ENCODE data around the gene TSC2.

The TSC2 gene

DNA sequence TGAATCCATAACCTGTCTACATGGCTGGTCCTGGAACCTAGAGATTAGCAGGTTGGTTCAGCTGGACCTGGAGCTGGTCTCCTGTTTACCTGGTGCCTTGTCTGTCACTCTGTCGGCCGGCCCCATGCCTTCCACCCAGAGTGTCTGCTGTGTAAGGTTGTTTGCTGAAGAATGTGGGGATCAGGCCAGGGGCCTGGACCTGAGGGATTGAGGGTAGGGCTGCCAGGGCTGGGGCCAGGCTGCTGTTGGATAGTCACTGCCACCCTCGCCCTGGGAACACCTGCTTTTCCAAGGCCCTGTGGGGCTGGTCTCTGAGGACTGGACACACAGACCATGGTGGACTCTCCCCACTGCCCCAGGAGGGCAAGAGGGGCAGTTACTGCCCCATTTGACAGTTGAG, 19.6 kb upstream of the TSC2 start:
- TF ChIP-seq ZFX (IDR thresholded peaks at IDR 0.05) = no peak
- TF ChIP-seq, protein P1, sequence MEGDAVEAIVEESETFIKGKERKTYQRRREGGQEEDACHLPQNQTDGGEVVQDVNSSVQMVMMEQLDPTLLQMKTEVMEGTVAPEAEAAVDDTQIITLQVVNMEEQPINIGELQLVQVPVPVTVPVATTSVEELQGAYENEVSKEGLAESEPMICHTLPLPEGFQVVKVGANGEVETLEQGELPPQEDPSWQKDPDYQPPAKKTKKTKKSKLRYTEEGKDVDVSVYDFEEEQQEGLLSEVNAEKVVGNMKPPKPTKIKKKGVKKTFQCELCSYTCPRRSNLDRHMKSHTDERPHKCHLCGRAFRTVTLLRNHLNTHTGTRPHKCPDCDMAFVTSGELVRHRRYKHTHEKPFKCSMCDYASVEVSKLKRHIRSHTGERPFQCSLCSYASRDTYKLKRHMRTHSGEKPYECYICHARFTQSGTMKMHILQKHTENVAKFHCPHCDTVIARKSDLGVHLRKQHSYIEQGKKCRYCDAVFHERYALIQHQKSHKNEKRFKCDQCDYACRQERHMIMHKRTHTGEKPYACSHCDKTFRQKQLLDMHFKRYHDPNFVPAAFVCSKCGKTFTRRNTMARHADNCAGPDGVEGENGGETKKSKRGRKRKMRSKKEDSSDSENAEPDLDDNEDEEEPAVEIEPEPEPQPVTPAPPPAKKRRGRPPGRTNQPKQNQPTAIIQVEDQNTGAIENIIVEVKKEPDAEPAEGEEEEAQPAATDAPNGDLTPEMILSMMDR (conservative IDR thresholded peaks at IDR 0.05) = no peak
- peak overlapping the region; percentile 97 for H3K27ac ChIP-seq

DNA sequence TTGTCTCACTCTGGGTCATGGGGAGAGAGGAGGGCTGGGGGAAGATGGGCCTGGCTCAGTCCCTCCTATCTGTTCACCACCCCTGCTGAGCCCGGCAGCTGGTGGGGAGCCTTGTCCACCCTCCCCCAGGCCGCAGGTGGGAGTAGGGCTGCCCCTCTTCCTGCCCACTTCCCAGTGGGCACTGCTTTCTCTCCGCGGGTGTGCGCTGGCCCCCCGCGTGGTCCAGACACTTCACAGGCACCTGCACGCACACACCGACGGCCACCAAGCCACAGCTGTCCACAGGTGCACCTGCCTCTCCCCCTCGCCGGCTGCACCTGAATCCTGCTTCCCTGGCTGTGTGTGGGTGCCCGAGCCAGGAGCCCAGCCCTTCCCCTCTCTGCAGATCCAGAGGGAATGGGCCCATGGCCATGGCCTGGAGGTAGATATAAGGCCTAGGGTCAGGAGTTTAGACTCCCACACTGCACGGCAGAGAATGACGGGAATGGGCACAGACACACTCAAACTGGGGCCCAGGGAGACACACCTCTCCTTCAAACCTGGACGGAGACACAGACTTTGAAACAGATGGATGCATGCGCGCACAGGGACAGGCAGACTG, 19.1 kb upstream of the TSC2 start:
- TF ChIP-seq, protein P1 (conservative IDR thresholded peaks at IDR 0.05) = no peak
- no peak for TF ChIP-seq ZFX (IDR thresholded peaks at IDR 0.05)

GRCh38 chr16:2029350-2029749, 18.4 kb upstream of the TSC2 start:
- TF ChIP-seq, protein P1 (conservative IDR thresholded peaks at IDR 0.05) = no peak
- TF ChIP-seq ZFX (IDR thresholded peaks at IDR 0.05) = no peak
- no peak overlapping the region; the same call in 1 of the 2 replicates for H3K27ac ChIP-seq

More for the DNA sequence above, 19.1 kb upstream of the TSC2 start:
- H3K27ac ChIP-seq = peak overlapping the region; percentile 97; the same call in 1 of the 2 replicates

GRCh38 chr16:2030036-2030435, 17.7 kb upstream of the TSC2 start:
- H3K27ac ChIP-seq = no peak overlapping the region
- no peak for TF ChIP-seq ZFX (IDR thresholded peaks at IDR 0.05)
- TF ChIP-seq, protein P1 (conservative IDR thresholded peaks at IDR 0.05) = no peak

DNA sequence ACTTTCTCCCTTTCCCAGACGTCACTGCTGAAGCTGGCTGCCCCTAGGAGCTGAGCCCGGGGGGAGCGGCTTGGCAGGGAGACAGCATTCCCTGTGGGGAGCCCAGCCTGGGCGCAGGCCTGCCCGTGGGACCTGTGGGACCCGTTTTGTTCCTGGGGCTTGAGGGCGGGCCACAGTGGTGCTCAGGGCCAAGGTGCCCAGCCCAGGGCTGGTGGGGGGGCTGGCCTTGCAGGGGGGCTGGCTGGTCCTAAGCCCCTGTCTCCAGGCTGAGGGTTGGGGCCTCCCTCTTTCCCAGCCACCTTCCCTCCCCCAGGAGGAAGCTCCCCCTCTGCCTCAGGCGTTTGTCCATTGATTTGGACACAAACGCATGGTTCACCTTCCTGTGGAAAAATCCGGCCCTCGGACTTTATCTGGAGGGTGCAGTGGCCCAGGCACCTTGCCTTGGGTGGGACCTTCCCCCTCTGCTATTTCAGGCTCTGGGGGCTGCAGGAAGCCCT, 16.7 kb upstream of the TSC2 start:
- no peak for TF ChIP-seq ZFX (IDR thresholded peaks at IDR 0.05)
- TF ChIP-seq, protein P1 (conservative IDR thresholded peaks at IDR 0.05) = no peak
- no peak overlapping the region for H3K27ac ChIP-seq

DNA sequence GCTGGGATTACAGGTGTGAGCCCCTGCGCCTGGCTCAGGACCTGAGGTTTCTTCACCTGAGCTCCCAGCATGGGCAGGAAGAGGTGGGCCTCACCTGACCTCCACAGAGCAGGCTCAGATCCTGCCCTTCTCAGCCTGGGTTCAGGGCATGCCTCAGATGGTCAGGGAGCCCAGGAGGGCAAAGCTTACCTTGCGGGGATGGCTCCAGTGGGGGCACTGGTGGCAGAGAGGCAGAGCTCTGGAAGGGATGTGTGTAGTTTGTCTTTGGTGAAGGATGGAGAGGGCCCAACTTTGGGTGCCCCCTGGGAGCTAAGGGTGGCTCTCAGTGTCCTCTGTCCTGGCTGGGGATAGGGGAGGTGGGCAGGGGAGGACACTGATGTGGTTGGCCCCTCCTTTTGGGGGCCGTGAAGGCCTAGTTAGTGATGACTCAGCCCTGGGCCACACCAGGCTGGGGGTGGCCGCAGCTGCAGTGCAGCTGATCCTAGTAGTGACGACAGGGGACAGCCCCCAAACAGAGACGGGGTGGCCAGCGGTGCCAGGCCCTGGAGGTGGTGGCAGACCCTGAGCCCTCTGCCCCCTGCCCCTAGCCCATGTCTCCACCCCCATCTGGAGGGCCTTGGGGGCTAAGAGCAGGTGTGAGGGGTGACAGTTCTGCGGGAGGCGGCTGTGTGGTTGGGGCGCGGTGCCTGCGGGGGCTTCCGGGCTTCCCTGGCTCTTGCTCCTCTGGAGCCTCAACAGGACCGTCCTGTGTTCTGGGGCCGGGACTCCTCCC, 15.3 kb upstream of the TSC2 start:
- TF ChIP-seq ZFX (IDR thresholded peaks at IDR 0.05) = no peak
- TF ChIP-seq, protein P1 (conservative IDR thresholded peaks at IDR 0.05) = no peak
- no peak overlapping the region for H3K27ac ChIP-seq
